Measurements from ENCODE around the gene OSTF1. TPM values are rescaled to one million over a fixed set of nuclear protein-coding genes. Genes with fewer than 3 reads are reported as not detected.

OSTF1 gene
- total RNA-seq, 1 donor from 2014 or later = 9.8 TPM

DNA sequence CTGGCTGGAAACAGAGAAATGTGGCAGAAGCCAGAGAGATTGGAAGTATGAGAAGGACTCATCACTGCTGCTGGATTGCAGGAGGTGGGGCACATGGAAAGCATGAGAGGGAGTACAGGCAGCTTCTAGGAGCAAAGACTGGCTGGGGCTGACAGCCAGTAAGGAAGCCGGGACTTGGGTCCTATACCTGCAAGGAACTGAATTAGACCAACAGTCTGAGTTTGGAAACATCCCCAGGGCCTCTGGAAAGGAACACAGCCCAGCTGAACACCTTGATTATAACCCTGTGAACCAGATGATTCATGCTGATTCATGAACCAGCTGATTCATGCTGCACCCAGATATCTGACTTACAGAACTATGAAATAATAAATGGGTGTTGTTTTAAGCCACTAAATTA is 93.4 kb downstream of the OSTF1 start:
- no peaks in the 10 kb centered on the region for H3K27me3 Mint-ChIP-seq
- no peak for DNase-seq (ENCODE audit: low spot score, unreplicated experiment)
- no peaks in the 10 kb centered on the region for H3K36me3 Mint-ChIP-seq (ENCODE audit: insufficient read depth)
- H3K9me3 Mint-ChIP-seq (ENCODE audit: low read depth) = peaks cover 3% of the 10 kb centered on the region
- H3K4me1 Mint-ChIP-seq (ENCODE audit: low read depth) = no peaks in the 10 kb centered on the region
- H3K4me3 Mint-ChIP-seq (ENCODE audit: low read depth) = no peak overlapping the region
- H3K27ac Mint-ChIP-seq = no peak overlapping the region
- TF ChIP-seq, protein P1, sequence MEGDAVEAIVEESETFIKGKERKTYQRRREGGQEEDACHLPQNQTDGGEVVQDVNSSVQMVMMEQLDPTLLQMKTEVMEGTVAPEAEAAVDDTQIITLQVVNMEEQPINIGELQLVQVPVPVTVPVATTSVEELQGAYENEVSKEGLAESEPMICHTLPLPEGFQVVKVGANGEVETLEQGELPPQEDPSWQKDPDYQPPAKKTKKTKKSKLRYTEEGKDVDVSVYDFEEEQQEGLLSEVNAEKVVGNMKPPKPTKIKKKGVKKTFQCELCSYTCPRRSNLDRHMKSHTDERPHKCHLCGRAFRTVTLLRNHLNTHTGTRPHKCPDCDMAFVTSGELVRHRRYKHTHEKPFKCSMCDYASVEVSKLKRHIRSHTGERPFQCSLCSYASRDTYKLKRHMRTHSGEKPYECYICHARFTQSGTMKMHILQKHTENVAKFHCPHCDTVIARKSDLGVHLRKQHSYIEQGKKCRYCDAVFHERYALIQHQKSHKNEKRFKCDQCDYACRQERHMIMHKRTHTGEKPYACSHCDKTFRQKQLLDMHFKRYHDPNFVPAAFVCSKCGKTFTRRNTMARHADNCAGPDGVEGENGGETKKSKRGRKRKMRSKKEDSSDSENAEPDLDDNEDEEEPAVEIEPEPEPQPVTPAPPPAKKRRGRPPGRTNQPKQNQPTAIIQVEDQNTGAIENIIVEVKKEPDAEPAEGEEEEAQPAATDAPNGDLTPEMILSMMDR (IDR thresholded peaks at IDR 0.05; ENCODE audit: unreplicated experiment) = no peak

- Mint-ChIP-seq H3K27me3 (no peaks in the 10 kb centered on the region), H3K4me3 (ENCODE audit: low read depth) (no peak overlapping the region), H3K27ac (no peak overlapping the region), H3K4me1 (ENCODE audit: low read depth) (no peaks in the 10 kb centered on the region), H3K9me3 (ENCODE audit: low read depth) (peaks cover 3% of the 10 kb centered on the region), H3K36me3 (ENCODE audit: insufficient read depth) (no peaks in the 10 kb centered on the region)
- TF ChIP-seq, protein P1 (IDR thresholded peaks at IDR 0.05; ENCODE audit: unreplicated experiment) = no peak
- DNase-seq (ENCODE audit: low spot score, unreplicated experiment) = no peak
Observed at GRCh38 chr9:75183306-75183705, 95.0 kb downstream of the OSTF1 start.

DNA sequence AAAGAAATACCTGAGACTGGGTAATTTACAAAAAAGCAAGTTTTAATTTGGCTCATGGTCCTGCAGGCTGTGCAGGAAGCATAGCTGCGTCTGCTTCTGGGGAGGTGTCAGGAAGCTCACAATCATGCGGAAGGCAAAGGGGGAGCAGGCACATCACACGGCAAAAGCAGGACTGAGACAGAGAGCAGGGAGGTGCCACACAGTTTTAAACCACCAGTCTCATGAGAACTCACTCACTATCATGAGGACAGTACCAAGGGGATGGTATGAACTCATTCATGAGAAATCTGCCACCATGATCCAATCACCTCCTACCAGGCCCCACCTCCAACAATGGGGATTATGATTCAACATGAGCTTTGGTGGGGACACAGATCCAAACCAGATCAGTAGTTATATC is 96.2 kb downstream of the OSTF1 start:
- no peak for DNase-seq (ENCODE audit: low spot score, unreplicated experiment)
- Mint-ChIP-seq H3K27ac (no peak overlapping the region), H3K4me1 (ENCODE audit: low read depth) (no peaks in the 10 kb centered on the region), H3K27me3 (no peaks in the 10 kb centered on the region), H3K36me3 (ENCODE audit: insufficient read depth) (no peaks in the 10 kb centered on the region), H3K9me3 (ENCODE audit: low read depth) (no peaks in the 10 kb centered on the region), H3K4me3 (ENCODE audit: low read depth) (no peak overlapping the region)
- TF ChIP-seq, protein P1 (IDR thresholded peaks at IDR 0.05; ENCODE audit: unreplicated experiment) = no peak

GRCh38 chr9:75185585-75186170 is 97.4 kb downstream of the OSTF1 start:
- no peaks in the 10 kb centered on the region for H3K27me3 Mint-ChIP-seq
- H3K27ac Mint-ChIP-seq = no peak overlapping the region
- no peaks in the 10 kb centered on the region for H3K4me1 Mint-ChIP-seq (ENCODE audit: low read depth)
- DNase-seq (ENCODE audit: low spot score, unreplicated experiment) = no peak
- no peaks in the 10 kb centered on the region for H3K9me3 Mint-ChIP-seq (ENCODE audit: low read depth)
- no peak overlapping the region for H3K4me3 Mint-ChIP-seq (ENCODE audit: low read depth)
- H3K36me3 Mint-ChIP-seq (ENCODE audit: insufficient read depth) = no peaks in the 10 kb centered on the region
- TF ChIP-seq, protein P1 (IDR thresholded peaks at IDR 0.05; ENCODE audit: unreplicated experiment) = peak; percentile 75

DNA sequence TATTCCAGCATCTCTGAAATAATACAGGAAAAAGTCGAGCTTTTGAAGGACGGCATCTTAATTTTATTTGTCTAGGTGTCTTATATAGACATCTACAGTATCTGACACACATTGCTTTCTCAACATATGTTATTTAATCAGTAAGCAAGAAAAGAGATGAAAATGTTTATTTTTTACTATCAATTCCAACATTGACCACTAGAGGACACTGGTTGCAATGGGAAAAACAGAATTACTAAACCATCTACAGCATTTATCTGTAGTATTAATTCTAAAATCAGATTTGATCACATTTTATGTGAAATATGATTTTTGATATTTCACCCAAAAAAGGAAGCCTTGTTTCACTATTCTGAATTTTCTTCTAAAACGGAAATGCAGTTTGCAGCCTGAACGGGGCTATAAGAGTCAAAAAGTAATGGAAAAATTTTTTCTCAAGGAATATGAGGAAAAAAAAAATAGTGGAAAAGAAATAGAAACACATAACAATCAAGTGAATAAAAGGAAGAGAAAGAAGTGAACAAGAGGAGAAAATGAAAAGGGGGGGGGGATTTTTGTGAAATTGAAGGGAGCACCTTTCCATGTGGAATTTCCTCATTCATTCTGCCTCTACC is 98.6 kb downstream of the OSTF1 start:
- TF ChIP-seq, protein P1 (IDR thresholded peaks at IDR 0.05; ENCODE audit: unreplicated experiment) = peak; percentile 87
- Mint-ChIP-seq H3K27ac (no peak overlapping the region), H3K4me1 (ENCODE audit: low read depth) (no peaks in the 10 kb centered on the region), H3K36me3 (ENCODE audit: insufficient read depth) (no peaks in the 10 kb centered on the region), H3K9me3 (ENCODE audit: low read depth) (no peaks in the 10 kb centered on the region), H3K4me3 (ENCODE audit: low read depth) (no peak overlapping the region), H3K27me3 (no peaks in the 10 kb centered on the region)
- DNase-seq (ENCODE audit: low spot score, unreplicated experiment) = no peak
